Activated CD8-positive, alpha-beta memory T cell treated with anti-CD3 and anti-CD28 coated beads, Interleukin-2, amount 50 U/mL, for 4 hours (primary cell): ENCODE measurements around the gene MRPS15.
A peak's percentile ranks its signal among the peaks of the same experiment; 100 is the strongest.
"Not testable (repeated sequence)": the region's sequence is repeated elsewhere in the genome, so short reads cannot be mapped to it uniquely, and the experiment has no call there.

Source experiments
- DNase-seq: peaks from one replicate; pipeline ENCODE4 v3.0.0-alpha.2; 2020

MRPS15 gene

GRCh38 chr1:36463803-36464604 lies at the start of gene MRPS15:
MRPS15 (minus strand) TSS chr1:36464384; CDS start chr1:36464275, 109 bp downstream.
- DNase-seq = peak; percentile 96

- DNase-seq = no peak
Observed at GRCh38 chr1:36512842-36513241, 48.7 kb upstream of the MRPS15 start.

- DNase-seq = no peak
Observed at GRCh38 chr1:36511804-36512798, 47.9 kb upstream of the MRPS15 start.

- DNase-seq = not testable (repeated sequence)
Observed at GRCh38 chr1:36511220-36511619, 47.0 kb upstream of the MRPS15 start.

- no peak for DNase-seq
Observed at GRCh38 chr1:36510418-36510817, 46.2 kb upstream of the MRPS15 start.

- DNase-seq = no peak
Observed at GRCh38 chr1:36508257-36508656, 44.1 kb upstream of the MRPS15 start.

GRCh38 chr1:36506276-36506920 lies 42.2 kb upstream of the MRPS15 start:
- DNase-seq = no peak

GRCh38 chr1:36503733-36504132 lies 39.5 kb upstream of the MRPS15 start:
- no peak for DNase-seq

GRCh38 chr1:36503159-36503558 lies 39.0 kb upstream of the MRPS15 start:
- no peak for DNase-seq

GRCh38 chr1:36502616-36503015 lies 38.4 kb upstream of the MRPS15 start:
- DNase-seq = no peak

- DNase-seq = not testable (repeated sequence)
Observed at GRCh38 chr1:36501911-36502310, 37.7 kb upstream of the MRPS15 start.

GRCh38 chr1:36497207-36497606 lies 33.0 kb upstream of the MRPS15 start:
- DNase-seq = no peak

GRCh38 chr1:36494971-36495370 lies 30.8 kb upstream of the MRPS15 start:
- no peak for DNase-seq

GRCh38 chr1:36493524-36493923 lies 29.3 kb upstream of the MRPS15 start:
- no peak for DNase-seq

GRCh38 chr1:36492491-36492890 lies 28.3 kb upstream of the MRPS15 start:
- DNase-seq = no peak

- DNase-seq = not testable (repeated sequence)
Observed at GRCh38 chr1:36489258-36490051, 25.3 kb upstream of the MRPS15 start.

- no peak for DNase-seq
Observed at GRCh38 chr1:36487906-36488305, 23.7 kb upstream of the MRPS15 start.

- DNase-seq = not testable (repeated sequence)
Observed at GRCh38 chr1:36487336-36487725, 23.1 kb upstream of the MRPS15 start.

- DNase-seq = no peak
Observed at GRCh38 chr1:36486439-36487335, 22.5 kb upstream of the MRPS15 start.

- no peak for DNase-seq
Observed at GRCh38 chr1:36486093-36486438, 21.9 kb upstream of the MRPS15 start.

- no peak for DNase-seq
Observed at GRCh38 chr1:36484099-36484498, 19.9 kb upstream of the MRPS15 start.
